HEK293 (cell line): ENCODE data around the gene CCDC7.

Experiments
- CTCF ChIA-PET: fragments of 350-600 bp; formaldehyde crosslinking; extraction: SDS; loops from one replicate; lab custom pipeline; 2021; ENCODE audit warnings: antibody characterized with exemption; lab: Yijun Ruan, JAX
- POLR2A ChIA-PET: fragments of 300-600 bp; formaldehyde crosslinking; extraction: SDS; loops from one replicate; lab custom pipeline; 2020; ENCODE audit warnings: antibody characterized with exemption, inconsistent platforms; lab: Yijun Ruan, JAX
- H3K27ac ChIP-seq: fragments of 200-500 bp; sonication (Bioruptor generic); 2 replicates; pipeline ENCODE4 v1.5.1; 2014; ENCODE audit warnings: low read depth, low read length, control low read depth, inconsistent platforms; ENCODE audit errors: extremely low read depth
- H3K36me3 ChIP-seq, 2 experiments: fragments of 200-500 bp in 1 of 2; sonication (Bioruptor generic) in 1 of 2; 1 replicate in 1 of 2; 2 replicates in 1 of 2; pipeline ENCODE4 v1.5.1; 2014 to 2017; ENCODE audit warnings: inconsistent platforms in 2 of 2, low read length in 2 of 2; ENCODE audit not compliant: control insufficient read depth in 2 of 2, insufficient read depth in 1 of 2
- H3K4me1 ChIP-seq: fragments of 200-500 bp; sonication (Bioruptor generic); 2 replicates; pipeline ENCODE4 v1.5.1; 2014; ENCODE audit warnings: mild to moderate bottlenecking, low read length, inconsistent platforms; ENCODE audit not compliant: control insufficient read depth, insufficient read depth
- H3K4me3 ChIP-seq: 2 replicates; pipeline ENCODE4 v1.5.1; 2011; ENCODE audit warnings: low read depth, mild to moderate bottlenecking, control low read depth, low read length, moderate library complexity
- H3K9me3 ChIP-seq: fragments of 200-500 bp; sonication (Bioruptor generic); 2 replicates; pipeline ENCODE4 v1.5.1; 2014; ENCODE audit warnings: low read depth, low read length, inconsistent platforms; ENCODE audit not compliant: control insufficient read depth, insufficient read depth
- HOXA7 ChIP-seq: sonication (generic); formaldehyde crosslinking; IDR thresholded peaks from 2 replicates; pipeline ENCODE4 v1.8.1; 2022; ENCODE audit warnings: missing genetic modification reagents, borderline replicate concordance
- KLF8 ChIP-seq: fragments of 450-650 bp; formaldehyde crosslinking; IDR thresholded peaks from 2 replicates; pipeline ENCODE4 v1.5.1; 2016; ENCODE audit warnings: missing biosample characterization, missing genetic modification characterization
- MEIS1 ChIP-seq: sonication (generic); formaldehyde crosslinking; IDR thresholded peaks from 2 replicates; pipeline ENCODE4 v1.8.1; 2022; ENCODE audit warnings: missing genetic modification reagents, mild to moderate bottlenecking, borderline replicate concordance
- OSR2 ChIP-seq: fragments of 450-650 bp; formaldehyde crosslinking; IDR thresholded peaks from 2 replicates; pipeline ENCODE4 v1.5.1; 2016; ENCODE audit warnings: missing biosample characterization, missing genetic modification characterization
- OVOL3 ChIP-seq: fragments of 450-650 bp; formaldehyde crosslinking; IDR thresholded peaks from 2 replicates; pipeline ENCODE4 v1.5.1; 2016; ENCODE audit warnings: missing biosample characterization, missing genetic modification characterization
- PRDM10 ChIP-seq: fragments of 450-650 bp; formaldehyde crosslinking; IDR thresholded peaks from 2 replicates; pipeline ENCODE4 v1.5.1; 2016; ENCODE audit warnings: missing biosample characterization, missing genetic modification characterization
- ZBTB20 ChIP-seq: fragments of 450-650 bp; formaldehyde crosslinking; IDR thresholded peaks from 2 replicates; pipeline ENCODE4 v1.5.1; 2016; ENCODE audit warnings: missing biosample characterization, missing genetic modification characterization
- ZFP37 ChIP-seq: fragments of 450-650 bp; formaldehyde crosslinking; IDR thresholded peaks from 2 replicates; pipeline ENCODE4 v1.5.1; 2016; ENCODE audit warnings: missing biosample characterization, missing genetic modification characterization
- ZNF175 ChIP-seq: fragments of 450-650 bp; formaldehyde crosslinking; IDR thresholded peaks from 2 replicates; pipeline ENCODE4 v1.5.1; 2016; ENCODE audit warnings: missing biosample characterization, missing genetic modification characterization
- ZNF184 ChIP-seq: fragments of 450-650 bp; IDR thresholded peaks from 2 replicates; pipeline ENCODE4 v1.5.1; 2018; ENCODE audit warnings: missing biosample characterization, mild to moderate bottlenecking, missing genetic modification characterization
- ZNF221 ChIP-seq: fragments of 450-650 bp; formaldehyde crosslinking; IDR thresholded peaks from 2 replicates; pipeline ENCODE4 v1.5.1; 2017; ENCODE audit warnings: missing biosample characterization, missing genetic modification characterization, borderline replicate concordance
- ZNF311 ChIP-seq: fragments of 450-650 bp; formaldehyde crosslinking; IDR thresholded peaks from 2 replicates; pipeline ENCODE4 v1.5.1; 2017; ENCODE audit warnings: missing biosample characterization, missing genetic modification characterization, borderline replicate concordance
- ZNF354C ChIP-seq: fragments of 450-650 bp; formaldehyde crosslinking; IDR thresholded peaks from 2 replicates; pipeline ENCODE4 v1.5.1; 2016; ENCODE audit warnings: missing biosample characterization, missing genetic modification characterization, low read depth, borderline replicate concordance
- ZNF416 ChIP-seq: fragments of 450-650 bp; formaldehyde crosslinking; IDR thresholded peaks from 2 replicates; pipeline ENCODE4 v1.5.1; 2016; ENCODE audit warnings: missing biosample characterization, missing genetic modification characterization
- ZNF423 ChIP-seq: fragments of 450-650 bp; formaldehyde crosslinking; IDR thresholded peaks from 2 replicates; pipeline ENCODE4 v1.5.1; 2016; ENCODE audit warnings: missing biosample characterization, missing genetic modification characterization
- ZNF561 ChIP-seq: fragments of 450-650 bp; IDR thresholded peaks from 2 replicates; pipeline ENCODE4 v1.5.1; 2018; ENCODE audit warnings: missing biosample characterization, missing genetic modification characterization, borderline replicate concordance
- ZNF585B ChIP-seq: fragments of 450-650 bp; formaldehyde crosslinking; IDR thresholded peaks from 2 replicates; pipeline ENCODE4 v1.5.1; 2016; ENCODE audit warnings: missing biosample characterization, missing genetic modification characterization
- ZNF621 ChIP-seq: fragments of 450-650 bp; formaldehyde crosslinking; IDR thresholded peaks from 2 replicates; pipeline ENCODE4 v1.5.1; 2017; ENCODE audit warnings: missing biosample characterization, missing genetic modification characterization
- ZNF629 ChIP-seq: fragments of 450-650 bp; formaldehyde crosslinking; IDR thresholded peaks from 2 replicates; pipeline ENCODE4 v1.5.1; 2017; ENCODE audit warnings: missing biosample characterization, missing genetic modification characterization
- ZNF654 ChIP-seq: fragments of 450-650 bp; formaldehyde crosslinking; IDR thresholded peaks from 2 replicates; pipeline ENCODE4 v1.5.1; 2016; ENCODE audit warnings: low read depth, missing biosample characterization, missing genetic modification characterization
- ZNF776 ChIP-seq: fragments of 450-650 bp; formaldehyde crosslinking; IDR thresholded peaks from 2 replicates; pipeline ENCODE4 v1.5.0; 2017; ENCODE audit warnings: missing biosample characterization, missing genetic modification characterization, borderline replicate concordance
- ZNF837 ChIP-seq: fragments of 450-650 bp; formaldehyde crosslinking; IDR thresholded peaks from 2 replicates; pipeline ENCODE4 v1.5.1; 2016; ENCODE audit warnings: missing biosample characterization, missing genetic modification characterization
- ZXDB ChIP-seq: fragments of 450-650 bp; formaldehyde crosslinking; IDR thresholded peaks from 2 replicates; pipeline ENCODE4 v1.5.1; 2016; ENCODE audit warnings: missing biosample characterization, missing genetic modification characterization
- TF ChIP-seq, protein P1 (sequence below): fragments of 450-650 bp; formaldehyde crosslinking; IDR thresholded peaks from 2 replicates; pipeline ENCODE4 v1.5.1; 2016; ENCODE audit warnings: missing biosample characterization, missing genetic modification characterization
- TF ChIP-seq, protein P2 (sequence below): fragments of 450-650 bp; formaldehyde crosslinking; IDR thresholded peaks from 2 replicates; pipeline ENCODE4 v1.5.1; 2016; ENCODE audit warnings: missing biosample characterization, missing genetic modification characterization
- TF ChIP-seq, protein P3 (sequence below): fragments of 450-650 bp; formaldehyde crosslinking; IDR thresholded peaks from 2 replicates; pipeline ENCODE4 v1.5.1; 2016; ENCODE audit warnings: missing biosample characterization, missing genetic modification characterization

CCDC7 gene

DNA sequence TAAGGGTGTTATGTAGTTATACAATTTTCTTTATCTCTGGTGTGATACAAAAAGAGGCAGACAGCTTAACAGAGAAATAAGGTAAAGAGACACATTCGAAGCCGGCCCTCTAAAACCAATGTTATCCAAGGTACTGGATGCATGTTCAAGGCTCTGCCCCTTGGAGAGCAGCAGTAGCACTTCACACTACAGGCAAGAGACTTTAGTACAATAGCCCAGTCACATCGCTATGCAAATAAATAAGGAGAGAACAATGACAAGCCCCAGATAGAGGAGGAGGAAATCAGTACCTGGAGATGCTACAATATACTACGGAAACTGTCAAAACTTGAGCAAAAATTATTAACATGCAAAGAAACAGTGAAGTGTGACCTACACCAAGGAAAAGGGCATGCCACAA lies 401.0 kb downstream of the CCDC7 start:
- H3K4me3 ChIP-seq, result no peak overlapping the region
- no peaks in the 10 kb centered on the region for H3K36me3 ChIP-seq
- TF ChIP-seq ZNF423 (tag by site-specific recombination) (no peak), ZNF621 (tag by site-specific recombination) (no peak), HOXA7 (CRISPR knock-in tag) (no peak), ZNF776 (tag by site-specific recombination) (no peak), ZBTB20 (tag by site-specific recombination) (no peak), ZFP37 (tag by site-specific recombination) (no peak), ZNF837 (tag by site-specific recombination) (no peak), ZNF654 (tag by site-specific recombination) (no peak), PRDM10 (tag by site-specific recombination) (no peak), ZNF175 (tag by site-specific recombination) (no peak), ZNF585B (tag by site-specific recombination) (no peak), KLF8 (tag by site-specific recombination) (no peak), ZNF354C (tag by site-specific recombination) (no peak), ZNF416 (tag by site-specific recombination) (no peak), ZNF221 (tag by site-specific recombination) (no peak), ZXDB (no peak)
- TF ChIP-seq, protein P1, sequence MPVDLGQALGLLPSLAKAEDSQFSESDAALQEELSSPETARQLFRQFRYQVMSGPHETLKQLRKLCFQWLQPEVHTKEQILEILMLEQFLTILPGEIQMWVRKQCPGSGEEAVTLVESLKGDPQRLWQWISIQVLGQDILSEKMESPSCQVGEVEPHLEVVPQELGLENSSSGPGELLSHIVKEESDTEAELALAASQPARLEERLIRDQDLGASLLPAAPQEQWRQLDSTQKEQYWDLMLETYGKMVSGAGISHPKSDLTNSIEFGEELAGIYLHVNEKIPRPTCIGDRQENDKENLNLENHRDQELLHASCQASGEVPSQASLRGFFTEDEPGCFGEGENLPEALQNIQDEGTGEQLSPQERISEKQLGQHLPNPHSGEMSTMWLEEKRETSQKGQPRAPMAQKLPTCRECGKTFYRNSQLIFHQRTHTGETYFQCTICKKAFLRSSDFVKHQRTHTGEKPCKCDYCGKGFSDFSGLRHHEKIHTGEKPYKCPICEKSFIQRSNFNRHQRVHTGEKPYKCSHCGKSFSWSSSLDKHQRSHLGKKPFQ (tag by site-specific recombination), result no peak
- POLR2A ChIA-PET, result no interaction called here
- no peaks in the 10 kb centered on the region for H3K4me1 ChIP-seq
- no peak overlapping the region for H3K27ac ChIP-seq
- H3K9me3 ChIP-seq, result no peaks in the 10 kb centered on the region
- CTCF ChIA-PET, result no interaction called here

DNA sequence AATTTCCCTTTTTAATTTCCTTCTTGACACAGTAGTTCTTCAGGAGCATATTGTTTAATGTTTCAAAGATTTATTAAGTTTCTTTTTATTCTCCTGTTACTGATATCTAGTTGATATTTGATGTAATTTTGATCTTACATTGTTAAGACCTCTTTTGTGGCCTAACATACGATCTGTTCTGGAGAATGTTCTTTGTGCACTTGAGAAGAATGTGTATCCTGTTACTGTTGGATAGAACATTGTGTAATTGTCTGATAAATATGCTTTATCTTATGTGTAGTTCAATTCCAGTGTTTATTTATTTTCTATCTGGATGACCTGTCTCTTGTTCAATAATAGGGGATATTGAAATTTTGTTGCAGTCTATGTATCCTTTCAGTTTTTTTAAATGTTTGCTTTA lies 405.4 kb downstream of the CCDC7 start:
- Histone ChIP-seq H3K4me3 (no peak overlapping the region), H3K27ac (no peak overlapping the region), H3K36me3 (no peaks in the 10 kb centered on the region), H3K9me3 (no peaks in the 10 kb centered on the region), H3K4me1 (no peaks in the 10 kb centered on the region)
- ChIA-PET CTCF (no interaction called here), POLR2A (no interaction called here)
- TF ChIP-seq ZNF561 (tag by site-specific recombination) (no peak), ZNF629 (tag by site-specific recombination) (no peak)

DNA sequence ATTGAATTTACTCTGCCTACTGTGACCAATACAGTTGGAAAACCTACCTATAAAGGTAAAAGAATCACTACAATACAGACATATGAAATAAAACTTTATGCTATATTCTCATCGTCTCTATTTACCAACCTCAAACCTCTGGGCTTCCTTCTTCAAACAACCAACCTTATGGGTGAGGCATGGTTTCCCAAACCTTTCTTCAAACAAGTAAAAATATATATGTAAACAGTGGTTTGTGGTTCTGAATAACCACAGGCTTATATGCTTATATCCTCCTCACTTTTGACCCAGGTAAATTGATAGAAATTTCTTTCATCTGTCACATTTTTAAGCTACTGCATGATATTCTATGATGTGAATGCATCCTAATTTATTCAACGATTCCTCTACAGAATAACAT lies 408.5 kb downstream of the CCDC7 start:
- Histone ChIP-seq H3K9me3 (no peaks in the 10 kb centered on the region), H3K4me3 (no peak overlapping the region), H3K27ac (no peak overlapping the region), H3K36me3 (no peaks in the 10 kb centered on the region), H3K4me1 (no peaks in the 10 kb centered on the region)
- POLR2A ChIA-PET, result no interaction called here
- CTCF ChIA-PET, result no interaction called here
- no peak for TF ChIP-seq ZNF184 (tag by site-specific recombination)
- TF ChIP-seq OVOL3 (tag by site-specific recombination), result no peak
- TF ChIP-seq, protein P2, sequence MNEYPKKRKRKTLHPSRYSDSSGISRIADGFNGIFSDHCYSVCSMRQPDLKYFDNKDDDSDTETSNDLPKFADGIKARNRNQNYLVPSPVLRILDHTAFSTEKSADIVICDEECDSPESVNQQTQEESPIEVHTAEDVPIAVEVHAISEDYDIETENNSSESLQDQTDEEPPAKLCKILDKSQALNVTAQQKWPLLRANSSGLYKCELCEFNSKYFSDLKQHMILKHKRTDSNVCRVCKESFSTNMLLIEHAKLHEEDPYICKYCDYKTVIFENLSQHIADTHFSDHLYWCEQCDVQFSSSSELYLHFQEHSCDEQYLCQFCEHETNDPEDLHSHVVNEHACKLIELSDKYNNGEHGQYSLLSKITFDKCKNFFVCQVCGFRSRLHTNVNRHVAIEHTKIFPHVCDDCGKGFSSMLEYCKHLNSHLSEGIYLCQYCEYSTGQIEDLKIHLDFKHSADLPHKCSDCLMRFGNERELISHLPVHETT (tag by site-specific recombination), result no peak
- TF ChIP-seq MEIS1 (CRISPR knock-in tag), result no peak
- TF ChIP-seq, protein P3, sequence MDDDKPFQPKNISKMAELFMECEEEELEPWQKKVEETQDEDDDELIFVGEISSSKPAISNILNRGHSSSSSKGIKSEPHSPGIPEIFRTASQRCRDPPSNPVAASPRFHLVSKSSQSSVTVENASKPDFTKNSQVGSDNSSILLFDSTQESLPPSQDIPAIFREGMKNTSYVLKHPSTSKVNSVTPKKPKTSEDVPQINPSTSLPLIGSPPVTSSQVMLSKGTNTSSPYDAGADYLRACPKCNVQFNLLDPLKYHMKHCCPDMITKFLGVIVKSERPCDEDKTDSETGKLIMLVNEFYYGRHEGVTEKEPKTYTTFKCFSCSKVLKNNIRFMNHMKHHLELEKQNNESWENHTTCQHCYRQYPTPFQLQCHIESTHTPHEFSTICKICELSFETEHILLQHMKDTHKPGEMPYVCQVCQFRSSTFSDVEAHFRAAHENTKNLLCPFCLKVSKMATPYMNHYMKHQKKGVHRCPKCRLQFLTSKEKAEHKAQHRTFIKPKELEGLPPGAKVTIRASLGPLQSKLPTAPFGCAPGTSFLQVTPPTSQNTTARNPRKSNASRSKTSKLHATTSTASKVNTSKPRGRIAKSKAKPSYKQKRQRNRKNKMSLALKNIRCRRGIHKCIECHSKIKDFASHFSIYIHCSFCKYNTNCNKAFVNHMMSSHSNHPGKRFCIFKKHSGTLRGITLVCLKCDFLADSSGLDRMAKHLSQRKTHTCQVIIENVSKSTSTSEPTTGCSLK, result no peak
- no peak for TF ChIP-seq ZNF311 (tag by site-specific recombination)
- TF ChIP-seq OSR2 (tag by site-specific recombination), result no peak
- TF ChIP-seq ZNF354C (tag by site-specific recombination), result no peak
